Cardiac muscle cell (in vitro differentiated cells and primary cell): ENCODE measurements around the gene FBXO3. TPM values are rescaled to one million over a fixed set of nuclear protein-coding genes. Genes with fewer than 3 reads are reported as not detected.

Experiments
- DNase-seq, 2 donors: peaks; one replicate each; pipeline versions ENCODE4 v3.0.0 to v3.0.0-alpha.2; 2010 to 2017; ENCODE audit warnings: low read depth in 1 of 2, low spot score in 1 of 2
- H3K27ac ChIP-seq: fragments of 200-600 bp; sonication (generic); 2 replicates; pipeline ENCODE4 v1.5.1; 2016
- H3K27me3 ChIP-seq: fragments of 200-600 bp; sonication (generic); 2 replicates; pipeline ENCODE4 v1.6.0; 2016; ENCODE audit warnings: control low read depth
- H3K36me3 ChIP-seq: fragments of 200-600 bp; sonication (generic); 2 replicates; pipeline ENCODE4 v1.5.1; 2016; ENCODE audit warnings: control low read depth
- H3K4me1 ChIP-seq: fragments of 200-600 bp; sonication (generic); 2 replicates; pipeline ENCODE4 v1.8.1; 2017; ENCODE audit warnings: low read depth, mild to moderate bottlenecking, mixed run types
- H3K4me3 ChIP-seq: fragments of 200-600 bp; sonication (generic); 2 replicates; pipeline ENCODE4 v1.5.1; 2016; ENCODE audit warnings: mild to moderate bottlenecking
- H3K9me3 ChIP-seq: fragments of 200-600 bp; sonication (generic); 2 replicates; pipeline ENCODE4 v1.5.1; 2017; ENCODE audit warnings: low read depth, mild to moderate bottlenecking, control low read depth
- CTCF ChIP-seq: IDR thresholded peaks from 2 replicates; pipeline ENCODE4 v1.5.1; 2012; ENCODE audit warnings: low read depth, mild to moderate bottlenecking, low read length
- polyA plus RNA-seq: library from polyadenylated mRNA; unstranded; fragments of >200 nt; fragmentation: Nextera tagmentation; extraction: Ambion mirVana; gene quantifications from 2 replicates; pipeline ENCODE4 v1.2.1, GENCODE V29; 2016
- total RNA-seq: library from RNA; depleted of rRNA; stranded (reverse); fragments of >200 nt; gene quantifications from 2 replicates; pipeline ENCODE4 v1.2.3, GENCODE V29; 2016

FBXO3 gene
- total and polyA plus RNA-seq, 2 experiments from 2014 or later: 34.4 to 36.1 TPM

GRCh38 chr11:33719587-33719986 is 54.7 kb downstream of the FBXO3 start:
- Histone ChIP-seq H3K36me3 (peaks cover 12% of the 10 kb centered on the region), H3K27ac (no peak overlapping the region), H3K4me3 (no peak overlapping the region), H3K27me3 (no peaks in the 10 kb centered on the region), H3K9me3 (no peaks in the 10 kb centered on the region), H3K4me1 (peaks cover 12% of the 10 kb centered on the region)
- no peak for TF ChIP-seq CTCF
- DNase-seq: no peak

- DNase-seq: no peak
- Histone ChIP-seq H3K4me3 (no peak overlapping the region), H3K27ac (no peak overlapping the region), H3K4me1 (peaks cover 9% of the 10 kb centered on the region), H3K27me3 (no peaks in the 10 kb centered on the region), H3K36me3 (peaks cover 12% of the 10 kb centered on the region), H3K9me3 (no peaks in the 10 kb centered on the region)
- no peak for TF ChIP-seq CTCF
These were observed 55.9 kb downstream of the FBXO3 start for GRCh38 chr11:33718440-33718839.

GRCh38 chr11:33716243-33716642 is 58.1 kb downstream of the FBXO3 start:
- peaks cover 21% of the 10 kb centered on the region for H3K4me1 ChIP-seq
- DNase-seq: peak in 1 of 2 donors; percentile 47
- peaks cover 7% of the 10 kb centered on the region for H3K36me3 ChIP-seq
- H3K27me3 ChIP-seq: no peaks in the 10 kb centered on the region
- H3K27ac ChIP-seq: no peak overlapping the region
- no peak overlapping the region for H3K4me3 ChIP-seq
- peak; percentile 50 for TF ChIP-seq CTCF
- no peaks in the 10 kb centered on the region for H3K9me3 ChIP-seq

GRCh38 chr11:33713856-33714398 is 60.4 kb downstream of the FBXO3 start:
- H3K36me3 ChIP-seq: peaks cover 13% of the 10 kb centered on the region
- H3K9me3 ChIP-seq: no peaks in the 10 kb centered on the region
- peak overlapping the region; percentile 32 for H3K27ac ChIP-seq
- no peaks in the 10 kb centered on the region for H3K27me3 ChIP-seq
- no peak for TF ChIP-seq CTCF
- peak in 1 of 2 donors; percentile 36 for DNase-seq
- H3K4me1 ChIP-seq: peaks cover 21% of the 10 kb centered on the region
- H3K4me3 ChIP-seq: no peak overlapping the region

GRCh38 chr11:33713151-33713855 is 61.0 kb downstream of the FBXO3 start:
- no peak overlapping the region for H3K4me3 ChIP-seq
- H3K4me1 ChIP-seq: peaks cover 21% of the 10 kb centered on the region
- no peaks in the 10 kb centered on the region for H3K27me3 ChIP-seq
- peak overlapping the region; percentile 32 for H3K27ac ChIP-seq
- H3K36me3 ChIP-seq: peaks cover 13% of the 10 kb centered on the region
- no peak for TF ChIP-seq CTCF
- H3K9me3 ChIP-seq: no peaks in the 10 kb centered on the region
- peak in 1 of 2 donors; percentile 50 for DNase-seq
